NB4 (cell line): ENCODE data around the gene ZNF135.

ENCODE experiments used
- DNase-seq: peaks from one replicate; pipeline ENCODE4 v3.0.0; 2010; ENCODE audit warnings: low read depth
- H3K4me3 ChIP-seq: one replicate; pipeline ENCODE4 v1.5.1; 2011; ENCODE audit warnings: mild to moderate bottlenecking, low read depth, low read length, moderate library complexity
- MYC ChIP-seq: IDR thresholded peaks from 2 replicates; pipeline ENCODE4 v1.6.1; 2011; ENCODE audit warnings: low read depth, low read length
- POLR2A ChIP-seq: IDR thresholded peaks from 2 replicates; pipeline ENCODE4 v1.6.1; 2011; ENCODE audit warnings: mild to moderate bottlenecking; ENCODE audit not compliant: insufficient read length; ENCODE audit errors: extremely low read depth
- TF ChIP-seq, protein P1 (sequence below): IDR thresholded peaks from 2 replicates; pipeline ENCODE4 v1.6.1; 2011; ENCODE audit warnings: low read depth, low read length
- TF ChIP-seq, protein P2 (sequence below): IDR thresholded peaks from one replicate; pipeline ENCODE4 v1.5.1; 2012; ENCODE audit warnings: low read depth, low read length

ZNF135 gene

GRCh38 chr19:58044886-58045285 is 14.2 kb upstream of the ZNF135 start:
- TF ChIP-seq, protein P1, sequence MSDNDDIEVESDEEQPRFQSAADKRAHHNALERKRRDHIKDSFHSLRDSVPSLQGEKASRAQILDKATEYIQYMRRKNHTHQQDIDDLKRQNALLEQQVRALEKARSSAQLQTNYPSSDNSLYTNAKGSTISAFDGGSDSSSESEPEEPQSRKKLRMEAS, result no peak
- TF ChIP-seq, protein P2, sequence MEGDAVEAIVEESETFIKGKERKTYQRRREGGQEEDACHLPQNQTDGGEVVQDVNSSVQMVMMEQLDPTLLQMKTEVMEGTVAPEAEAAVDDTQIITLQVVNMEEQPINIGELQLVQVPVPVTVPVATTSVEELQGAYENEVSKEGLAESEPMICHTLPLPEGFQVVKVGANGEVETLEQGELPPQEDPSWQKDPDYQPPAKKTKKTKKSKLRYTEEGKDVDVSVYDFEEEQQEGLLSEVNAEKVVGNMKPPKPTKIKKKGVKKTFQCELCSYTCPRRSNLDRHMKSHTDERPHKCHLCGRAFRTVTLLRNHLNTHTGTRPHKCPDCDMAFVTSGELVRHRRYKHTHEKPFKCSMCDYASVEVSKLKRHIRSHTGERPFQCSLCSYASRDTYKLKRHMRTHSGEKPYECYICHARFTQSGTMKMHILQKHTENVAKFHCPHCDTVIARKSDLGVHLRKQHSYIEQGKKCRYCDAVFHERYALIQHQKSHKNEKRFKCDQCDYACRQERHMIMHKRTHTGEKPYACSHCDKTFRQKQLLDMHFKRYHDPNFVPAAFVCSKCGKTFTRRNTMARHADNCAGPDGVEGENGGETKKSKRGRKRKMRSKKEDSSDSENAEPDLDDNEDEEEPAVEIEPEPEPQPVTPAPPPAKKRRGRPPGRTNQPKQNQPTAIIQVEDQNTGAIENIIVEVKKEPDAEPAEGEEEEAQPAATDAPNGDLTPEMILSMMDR, result no peak
- TF ChIP-seq POLR2A (no peak), MYC (no peak)
- no peak for DNase-seq
- H3K4me3 ChIP-seq, result no peak overlapping the region

- H3K4me3 ChIP-seq, result no peak overlapping the region
- TF ChIP-seq MYC, result no peak
- TF ChIP-seq, protein P1, result no peak
- no peak for TF ChIP-seq POLR2A
- TF ChIP-seq, protein P2, result no peak
- DNase-seq, result no peak
Observed at GRCh38 chr19:58045411-58046050, 13.6 kb upstream of the ZNF135 start.

- no peak overlapping the region for H3K4me3 ChIP-seq
- DNase-seq, result no peak
- TF ChIP-seq MYC, result no peak
- TF ChIP-seq, protein P1, result no peak
- TF ChIP-seq POLR2A, result no peak
- TF ChIP-seq, protein P2, result no peak
Observed at GRCh38 chr19:58046856-58047255, 12.2 kb upstream of the ZNF135 start.

- TF ChIP-seq, protein P1, result no peak
- no peak for TF ChIP-seq MYC
- TF ChIP-seq POLR2A, result no peak
- TF ChIP-seq, protein P2, result no peak
- no peak for DNase-seq
- no peak overlapping the region for H3K4me3 ChIP-seq
Observed at GRCh38 chr19:58047672-58048071, 11.4 kb upstream of the ZNF135 start.

DNA sequence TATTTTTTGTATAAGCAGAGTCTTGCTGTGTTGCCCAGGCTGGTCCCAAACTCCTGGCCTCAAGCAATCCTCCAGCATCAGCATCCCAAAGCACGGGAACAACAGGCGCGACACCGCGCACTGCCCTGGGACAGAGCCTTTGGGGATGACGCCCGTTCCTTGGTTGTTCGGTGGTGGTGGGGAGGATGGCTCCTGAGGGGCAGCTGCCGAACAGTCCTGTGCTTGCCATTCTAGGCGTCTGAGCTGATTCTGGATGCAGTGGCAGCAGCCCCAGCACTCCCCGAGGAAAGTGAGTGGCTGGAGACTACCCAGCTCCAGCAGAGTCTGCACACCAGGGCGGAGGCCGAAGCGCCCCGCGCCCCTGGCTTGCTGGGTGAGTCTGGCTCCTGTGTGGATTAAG is 6.8 kb upstream of the ZNF135 start:
- TF ChIP-seq, protein P2, result no peak
- TF ChIP-seq MYC, result no peak
- TF ChIP-seq, protein P1, result no peak
- no peak for TF ChIP-seq POLR2A
- DNase-seq, result no peak
- no peak overlapping the region for H3K4me3 ChIP-seq
